ENCODE data around the gene PSMG4.

- no peak for TF ChIP-seq CTCF (IDR thresholded peaks at IDR 0.05; ENCODE audit: extremely low read depth in 1 of 2, insufficient read depth in 1 of 2, low read depth in 1 of 2, low read length in 2 of 2)
- no peak for TF ChIP-seq EZH2 (IDR thresholded peaks at IDR 0.05; ENCODE audit: borderline replicate concordance, low read depth, low read length, severe bottlenecking)
- TF ChIP-seq POLR2A (IDR thresholded peaks at IDR 0.05; ENCODE audit: low read depth, low read length) = no peak
These were observed 4.3 kb downstream of the PSMG4 start for GRCh38 chr6:3263096-3263495.
